PFSK-1 (cell line): ENCODE measurements around the gene DEFB132.

ENCODE experiments used
- POLR2AphosphoS5 ChIP-seq: IDR thresholded peaks from 2 replicates; pipeline ENCODE4 v1.6.1; 2012; ENCODE audit warnings: low read depth, mild to moderate bottlenecking, control low read depth, low read length, moderate library complexity
- REST ChIP-seq, 2 experiments: IDR thresholded peaks; 2 replicates each; pipeline versions ENCODE4 v1.6.1 to v1.8.0; 2011 to 2012; ENCODE audit warnings: low read depth in 2 of 2, low read length in 2 of 2, control low read depth in 1 of 2, inconsistent platforms in 1 of 2, mild to moderate bottlenecking in 1 of 2, moderate library complexity in 1 of 2; ENCODE audit not compliant: insufficient read depth in 1 of 2
- SIN3A ChIP-seq: IDR thresholded peaks from 2 replicates; pipeline ENCODE4 v1.6.1; 2012; ENCODE audit warnings: mild to moderate bottlenecking, low read length, moderate library complexity, borderline replicate concordance; ENCODE audit not compliant: insufficient read depth
- TAF1 ChIP-seq: IDR thresholded peaks from 2 replicates; pipeline ENCODE4 v1.6.1; 2012; ENCODE audit warnings: low read length, control low read depth, borderline replicate concordance; ENCODE audit not compliant: insufficient read depth

GRCh38 chr20:214383-214782 is 43.1 kb upstream of the DEFB132 start:
- no peak for TF ChIP-seq REST (IDR thresholded peaks at IDR 0.05; ENCODE audit: insufficient read depth in 1 of 2, low read depth in 2 of 2, low read length in 2 of 2)
- no peak for TF ChIP-seq TAF1
- TF ChIP-seq POLR2AphosphoS5: no peak
- no peak for TF ChIP-seq SIN3A
